HG02970 (cell line): ENCODE measurements around the gene DOCK4.

Source experiments
- ATAC-seq: cut with Tn5 transposase; IDR thresholded peaks from one replicate; pipeline ENCODE4 v1.9.1; 2021; ENCODE audit warnings: mild to moderate bottlenecking, moderate library complexity, moderate number of reproducible peaks; ENCODE audit not compliant: unreplicated experiment, low FRiP score

Gene DOCK4

DNA sequence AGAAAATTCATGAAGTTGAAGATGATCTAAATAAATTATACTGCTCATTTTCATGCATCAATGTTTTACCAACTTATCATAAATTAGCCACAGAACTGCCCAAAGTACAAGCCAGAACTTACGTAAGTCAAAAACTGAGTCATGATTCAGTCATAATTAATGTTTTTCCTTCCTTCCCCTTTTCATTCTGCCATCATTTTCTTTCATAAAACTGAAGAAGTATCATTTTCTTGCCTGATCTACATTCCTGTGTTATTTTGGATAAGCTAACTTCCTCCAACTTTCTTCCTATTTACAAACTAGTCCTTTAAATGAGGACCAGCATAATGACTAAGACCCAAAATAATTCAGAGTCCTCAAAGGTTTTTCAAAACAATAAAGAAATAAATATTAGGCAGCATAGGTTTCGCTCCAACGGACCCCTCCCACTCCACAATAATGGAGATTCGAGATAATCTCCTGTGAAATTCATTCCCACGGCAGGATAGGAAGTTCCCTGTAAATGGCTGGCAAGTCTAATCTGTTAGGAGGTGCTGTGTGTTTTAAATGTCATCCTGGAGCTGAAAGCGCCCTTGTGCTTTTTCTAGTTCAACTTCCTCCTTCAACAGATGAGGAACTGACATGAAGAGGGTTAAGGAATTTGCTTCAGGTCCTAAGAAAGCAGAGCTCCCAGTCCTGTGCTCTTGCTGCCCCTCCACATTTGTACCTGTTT, 218.9 kb downstream of the DOCK4 start:
- ATAC-seq, result no peak

DNA sequence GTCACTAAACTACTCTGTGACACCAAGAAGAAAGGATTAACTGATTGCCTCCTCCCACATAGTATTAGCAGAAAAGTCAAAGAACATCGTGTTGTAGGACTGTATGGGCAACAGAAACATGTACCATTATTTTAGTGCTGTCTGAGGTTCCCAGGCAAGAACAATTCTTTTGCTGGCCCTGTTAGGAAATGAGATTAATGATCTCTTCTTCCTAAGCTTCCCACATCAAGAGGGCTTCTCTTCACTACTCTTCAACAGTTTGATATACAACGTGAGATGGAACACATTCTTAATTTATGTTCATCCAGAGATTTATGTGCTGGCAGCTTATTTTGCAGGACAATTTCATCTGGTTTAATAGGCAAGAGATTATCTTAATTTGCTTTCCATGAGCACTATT, 219.6 kb downstream of the DOCK4 start:
- ATAC-seq, result no peak

DNA sequence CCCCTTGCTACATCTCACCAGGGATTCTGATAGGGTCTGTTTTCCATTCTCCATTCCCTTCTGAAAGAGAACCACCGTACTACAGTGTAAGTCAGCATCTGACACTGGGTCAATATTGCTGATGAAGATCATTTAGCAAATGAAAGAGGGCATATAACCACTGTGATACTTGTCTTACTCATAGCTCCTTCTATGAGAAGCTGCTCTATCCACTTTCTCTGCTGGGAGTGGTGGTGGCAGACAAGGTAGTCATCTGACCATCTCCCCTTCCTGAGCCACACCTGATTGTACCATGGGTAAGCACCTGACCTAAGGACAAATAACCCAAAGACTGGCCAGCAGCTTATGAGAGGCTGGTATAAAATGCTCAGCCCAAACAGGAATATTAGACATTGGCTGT, 220.4 kb downstream of the DOCK4 start:
- no peak for ATAC-seq

DNA sequence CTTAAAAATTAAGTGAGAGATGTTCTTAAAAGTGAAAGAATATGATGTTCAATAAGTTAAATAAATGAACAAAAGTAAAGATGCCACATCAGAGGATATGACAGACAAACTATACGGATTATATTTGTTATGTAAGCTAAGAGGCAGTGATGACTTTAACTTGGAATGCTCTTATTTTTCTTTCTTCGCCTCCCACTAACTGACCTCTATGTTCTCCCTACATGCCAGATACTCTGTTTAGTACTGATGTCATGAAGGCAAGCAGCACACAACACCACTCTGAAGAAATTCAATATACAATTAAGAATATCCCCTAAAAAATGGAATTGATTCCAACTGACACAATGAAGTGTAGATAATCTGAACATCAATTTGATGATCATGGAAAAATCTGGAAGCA, 223.4 kb downstream of the DOCK4 start:
- ATAC-seq, result no peak

DNA sequence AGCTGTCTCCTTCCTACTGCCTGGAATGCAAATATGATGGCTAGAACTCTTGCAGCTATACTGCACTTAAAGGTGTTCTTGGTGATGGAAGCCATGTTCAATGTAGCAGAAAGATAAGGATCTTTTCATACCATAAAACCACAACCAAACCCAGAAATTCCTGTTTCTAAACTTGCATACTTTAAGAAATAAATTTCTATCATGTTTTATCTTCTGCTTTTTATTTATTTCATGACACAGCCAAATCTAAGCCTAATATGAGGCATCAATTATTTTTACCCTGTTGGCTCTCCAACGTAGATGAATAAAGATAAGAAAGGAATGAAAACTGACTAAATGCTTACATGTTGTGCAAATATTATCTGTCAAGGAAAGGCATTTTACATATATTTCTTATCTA, 224.1 kb downstream of the DOCK4 start:
- ATAC-seq, result no peak

DNA sequence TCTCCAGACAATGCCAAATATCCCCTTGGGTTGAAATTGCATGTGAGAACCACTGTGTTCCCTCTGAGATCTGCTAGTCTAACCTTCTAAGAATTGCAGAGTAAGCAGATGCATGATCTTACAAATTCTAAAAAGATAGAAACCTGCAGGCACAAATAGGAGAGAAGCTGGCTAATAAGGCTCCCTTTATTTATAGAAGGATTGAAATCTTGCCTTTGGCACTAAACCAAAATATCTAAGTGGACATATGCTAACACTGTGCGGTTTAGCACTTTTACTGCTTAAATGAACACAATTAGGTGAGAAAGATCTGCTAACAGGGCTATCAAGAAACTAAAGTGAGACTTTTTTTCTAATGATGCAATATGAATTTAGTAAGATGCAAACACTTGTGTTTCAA, 225.5 kb downstream of the DOCK4 start:
- no peak for ATAC-seq

DNA sequence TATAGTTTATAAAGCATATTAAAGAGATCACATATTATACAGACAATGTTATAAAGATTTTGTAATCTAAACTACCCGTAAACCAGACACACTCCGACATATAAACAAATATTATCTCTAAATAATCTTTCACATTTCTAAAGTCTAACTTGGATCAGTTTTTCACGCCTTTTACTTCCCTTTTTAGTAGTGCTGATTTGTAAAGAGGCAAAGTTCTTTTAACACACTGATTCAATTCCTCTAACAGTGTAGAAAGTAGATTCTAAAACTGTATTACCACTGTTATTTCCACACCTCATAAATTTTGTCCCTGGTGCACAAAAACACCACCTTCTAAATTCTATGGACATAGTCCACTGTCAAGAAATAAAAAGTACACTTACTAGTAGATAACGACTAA, 230.9 kb downstream of the DOCK4 start:
- ATAC-seq, result no peak

DNA sequence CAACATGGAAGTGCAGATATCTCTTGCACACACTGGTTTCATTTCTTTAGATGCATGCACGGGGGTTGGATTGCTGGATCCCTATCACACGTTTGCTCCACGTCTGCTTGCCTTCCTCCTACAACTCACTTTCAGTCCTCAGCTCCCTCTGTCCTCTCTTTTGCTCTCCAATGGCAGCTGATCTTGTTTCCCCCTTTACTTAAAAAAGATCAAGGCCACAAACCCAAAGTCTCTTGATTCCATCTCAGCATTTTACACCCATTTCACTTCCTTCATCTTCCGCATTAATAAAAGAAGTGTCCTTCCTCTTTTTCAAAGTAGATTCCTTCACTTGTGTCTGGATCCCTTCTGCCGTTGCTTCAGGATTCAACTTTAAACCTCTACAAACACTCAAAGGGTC, 245.2 kb downstream of the DOCK4 start:
- ATAC-seq, result no peak

DNA sequence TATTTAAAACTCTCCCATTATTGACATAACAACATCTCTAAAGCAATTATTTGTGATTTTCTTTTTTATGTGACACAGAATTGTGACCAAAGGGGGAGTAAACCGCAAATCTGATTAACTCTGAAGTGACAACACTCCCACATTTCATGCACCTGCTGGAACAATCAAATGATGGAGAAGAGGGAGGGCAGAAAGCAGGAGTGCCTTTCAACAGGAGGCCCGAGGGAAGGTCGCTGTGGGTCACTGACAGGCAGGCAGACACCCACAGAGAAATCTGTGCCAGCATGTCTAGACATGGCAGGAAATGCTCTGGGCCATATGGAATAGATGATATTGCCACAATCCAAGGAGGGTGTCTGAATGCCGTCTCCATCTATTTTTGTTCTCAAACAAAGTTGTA, 247.3 kb downstream of the DOCK4 start:
- ATAC-seq, result no peak

DNA sequence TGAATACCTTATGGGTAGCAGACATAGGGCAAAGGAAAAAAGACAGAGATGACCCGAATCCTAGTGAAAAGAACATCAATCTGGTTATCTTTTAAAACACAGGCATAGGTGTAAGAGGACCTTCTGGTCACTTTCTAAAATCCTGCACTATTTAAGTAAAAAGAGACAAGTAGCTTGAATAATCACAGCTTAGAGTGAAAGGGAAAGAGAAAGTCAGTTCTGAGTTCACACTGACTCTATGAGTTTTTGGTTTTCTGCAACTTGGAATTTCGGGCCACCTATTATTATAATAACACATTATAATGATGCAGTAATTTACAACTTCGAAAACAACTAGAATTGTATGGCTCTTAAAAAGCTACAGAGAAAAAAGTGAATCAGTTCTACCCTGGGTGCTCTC, 247.8 kb downstream of the DOCK4 start:
- ATAC-seq, result no peak

DNA sequence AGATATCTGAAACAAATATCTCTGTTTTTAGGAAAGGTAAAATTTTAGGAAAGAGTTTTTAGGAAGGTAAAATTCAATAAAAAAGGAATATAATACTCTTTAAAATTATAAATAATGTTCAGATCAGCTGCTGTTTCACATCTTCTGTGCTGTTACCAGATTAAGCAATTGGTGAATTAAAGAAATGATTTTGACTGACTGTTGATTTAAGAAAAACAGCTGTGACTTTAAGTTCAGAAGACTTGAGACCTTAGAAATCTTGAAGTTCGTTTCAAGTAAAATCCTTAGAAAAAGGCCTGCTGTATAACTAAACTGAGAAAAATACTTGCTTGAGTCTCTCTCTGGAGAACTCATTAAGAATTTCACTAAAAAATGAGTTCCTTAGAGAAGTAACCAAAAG, 250.6 kb downstream of the DOCK4 start:
- no peak for ATAC-seq

DNA sequence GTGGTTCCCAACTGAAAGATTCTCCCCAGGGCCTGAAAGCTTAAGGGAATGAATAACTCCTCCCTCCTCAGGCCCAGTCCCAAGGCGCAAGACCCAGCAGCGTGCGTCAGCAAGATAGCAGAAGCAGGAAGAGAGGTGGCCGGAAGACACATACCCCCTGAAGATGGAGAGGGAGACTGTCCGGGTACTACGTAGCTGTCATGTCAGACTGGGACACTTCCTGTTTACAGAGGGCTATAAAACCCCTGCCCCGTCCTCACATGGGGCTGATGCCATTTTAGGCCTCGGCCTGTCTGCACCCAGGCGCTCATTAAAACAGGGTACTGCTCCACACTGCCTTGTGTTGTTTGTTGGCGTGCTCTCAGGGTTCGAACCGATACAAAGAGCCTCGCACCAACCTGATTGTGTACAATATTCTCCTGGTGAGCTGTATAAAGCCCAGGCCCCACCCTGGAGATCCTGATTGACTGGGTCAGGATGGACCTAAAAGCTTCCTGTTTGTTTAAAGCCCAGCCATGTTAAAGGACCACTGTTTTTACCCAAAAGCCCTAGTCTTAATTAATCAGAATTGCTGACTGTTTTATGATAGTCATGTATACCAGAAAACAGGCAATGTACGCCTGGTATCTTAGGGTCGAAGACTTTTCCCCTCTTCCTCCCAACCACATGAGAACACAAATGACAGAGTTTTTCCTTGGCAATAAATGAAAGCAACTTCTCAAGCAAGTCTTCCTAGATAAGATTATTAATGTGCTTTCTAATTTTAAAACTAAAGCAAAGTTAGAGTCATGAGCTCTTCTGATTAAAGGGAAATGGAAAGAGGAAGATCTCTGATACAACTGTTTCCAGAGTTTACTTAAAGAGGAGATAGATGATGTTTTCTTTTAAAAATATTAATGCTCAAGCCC, 251.5 kb downstream of the DOCK4 start:
- no peak for ATAC-seq

DNA sequence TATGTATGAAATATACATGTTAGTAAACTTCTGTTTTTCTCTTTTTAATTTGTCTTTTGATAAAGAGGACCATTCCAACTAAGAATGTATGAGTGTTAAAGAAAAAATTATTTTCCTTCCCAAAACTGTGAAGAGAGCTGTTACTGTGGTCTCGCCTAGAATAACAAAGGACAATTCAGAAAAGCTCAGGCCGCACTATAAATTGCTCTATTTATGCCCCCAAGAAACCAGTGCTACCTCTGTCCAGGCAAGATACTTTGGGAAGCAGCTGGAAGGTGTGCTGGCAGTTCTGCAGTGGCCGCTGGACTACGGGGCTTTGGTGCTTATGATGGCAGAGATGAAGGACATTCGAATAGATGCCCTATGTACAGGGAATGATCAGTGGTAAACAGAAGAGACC, 252.1 kb downstream of the DOCK4 start:
- ATAC-seq, result no peak

DNA sequence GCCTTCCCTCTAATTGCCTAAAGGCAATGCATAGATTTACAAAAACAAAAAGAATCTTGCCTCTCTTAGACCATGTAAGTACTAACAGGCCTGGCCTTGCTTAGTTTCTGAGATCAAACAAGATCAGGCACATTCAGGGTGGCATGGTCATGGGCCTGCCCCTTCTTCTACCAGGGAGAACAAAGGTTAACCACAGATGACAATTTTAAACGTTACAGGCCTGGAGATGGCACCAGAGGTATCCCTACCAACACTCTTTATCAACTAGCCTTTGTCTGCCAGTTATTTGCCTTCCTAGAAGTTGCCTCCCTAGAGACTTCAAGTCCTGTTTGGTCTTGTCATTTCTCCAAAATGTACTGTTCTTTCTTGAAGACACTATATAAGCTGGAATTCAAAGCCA, 252.6 kb downstream of the DOCK4 start:
- no peak for ATAC-seq

DNA sequence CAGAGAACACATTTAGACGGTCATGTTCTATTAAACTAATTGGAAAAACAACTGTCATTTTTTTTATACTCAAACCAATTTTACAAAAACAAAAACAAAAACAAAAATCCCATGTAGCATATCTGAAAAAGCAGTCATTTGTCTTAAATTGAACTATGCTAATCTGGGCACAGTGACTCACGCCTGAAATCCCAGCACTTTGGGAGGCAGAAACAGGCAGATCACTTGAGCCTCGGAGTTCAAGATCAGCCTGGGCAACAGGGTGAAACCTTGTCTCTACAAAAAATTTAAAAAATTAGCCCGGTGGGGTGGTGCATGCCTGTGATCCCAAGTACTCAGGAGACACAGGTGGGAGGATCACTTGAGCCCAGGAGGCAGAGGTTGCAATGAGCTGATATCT, 253.4 kb downstream of the DOCK4 start:
- no peak for ATAC-seq

DNA sequence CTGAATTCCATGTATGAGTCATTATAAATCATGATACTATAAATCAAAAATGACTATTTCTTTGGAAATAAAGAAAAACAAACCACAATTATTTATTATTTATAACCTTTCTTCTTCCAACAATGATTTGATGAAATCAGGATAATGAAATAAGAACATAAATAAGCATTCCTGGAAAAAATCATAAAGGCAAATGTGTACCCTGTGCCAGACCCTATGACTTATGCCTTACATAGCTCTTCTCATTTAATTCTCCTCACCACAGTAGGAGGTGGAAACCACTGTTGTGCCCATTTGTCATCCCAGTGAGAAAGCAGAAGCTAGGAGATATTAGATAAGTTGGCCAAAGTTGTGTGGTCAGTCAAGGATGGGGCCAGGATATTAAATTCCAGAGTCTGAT, 255.1 kb downstream of the DOCK4 start:
- no peak for ATAC-seq

DNA sequence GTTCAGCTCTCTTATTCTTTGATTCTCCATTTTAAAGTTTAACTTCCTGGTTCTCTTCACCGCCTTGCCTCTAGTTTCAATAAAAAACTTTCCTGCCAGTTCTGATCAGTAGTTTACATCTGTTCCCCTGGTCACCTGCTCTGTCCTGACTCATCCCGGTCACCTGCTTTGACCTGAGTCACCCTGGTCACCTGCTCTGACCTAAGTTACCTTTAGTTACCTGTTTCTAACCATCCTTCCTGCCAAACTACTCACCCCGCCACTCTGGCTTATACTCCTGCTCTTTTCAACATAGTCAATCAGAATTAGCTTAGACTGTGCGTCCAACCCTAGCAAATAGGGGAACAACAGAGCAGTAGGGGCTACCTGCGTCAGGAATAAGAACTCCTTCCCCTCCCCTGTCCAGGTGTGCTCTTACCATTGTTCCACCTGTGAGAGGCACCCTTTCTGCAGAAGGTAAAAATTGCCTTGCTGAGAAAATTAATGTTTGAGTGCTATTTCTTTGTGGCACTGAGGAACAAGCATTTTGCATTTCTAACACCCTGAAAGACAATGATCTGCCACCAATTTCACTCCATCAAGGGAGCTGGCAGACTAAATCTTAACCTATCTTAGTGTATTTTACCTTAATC, 263.6 kb downstream of the DOCK4 start:
- no peak for ATAC-seq

DNA sequence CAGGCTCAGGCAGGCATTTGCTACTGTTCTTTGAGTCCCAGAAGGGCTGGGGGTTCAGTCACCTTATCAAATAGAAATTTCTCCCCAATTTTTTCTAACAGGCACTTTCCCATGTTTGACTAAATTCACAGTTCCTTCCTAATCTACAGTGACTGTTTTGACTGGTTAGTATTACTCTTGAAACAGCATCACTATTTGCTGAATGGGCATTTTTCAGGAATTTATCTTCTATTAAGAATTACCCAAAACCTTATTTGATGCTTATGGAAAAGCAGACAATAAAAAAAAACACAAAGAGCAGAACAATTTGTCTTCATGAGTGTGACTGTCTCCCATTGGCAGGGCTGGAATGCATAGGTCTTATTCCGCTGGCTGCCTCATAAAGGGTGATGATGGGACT, 269.0 kb downstream of the DOCK4 start:
- ATAC-seq, result no peak

DNA sequence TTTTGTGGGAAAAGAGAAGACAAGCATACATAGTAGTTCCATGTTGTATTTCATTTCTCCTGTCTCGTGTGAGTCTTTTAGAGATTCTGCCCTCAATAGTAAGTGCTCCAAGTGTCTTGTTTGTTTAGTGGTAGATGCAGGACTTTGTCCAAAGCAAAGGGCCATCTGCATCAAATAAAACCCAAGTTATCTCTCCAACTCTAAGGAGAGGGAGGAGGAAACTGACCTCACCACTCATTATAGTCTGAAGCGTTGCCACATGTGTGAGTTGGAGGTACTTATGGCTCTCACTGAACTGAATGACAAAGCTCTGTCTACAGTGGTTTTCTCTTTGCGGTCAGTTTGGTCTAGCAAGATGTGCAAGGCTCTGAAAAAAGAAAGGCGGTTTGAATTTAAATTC, 272.6 kb downstream of the DOCK4 start:
- no peak for ATAC-seq

DNA sequence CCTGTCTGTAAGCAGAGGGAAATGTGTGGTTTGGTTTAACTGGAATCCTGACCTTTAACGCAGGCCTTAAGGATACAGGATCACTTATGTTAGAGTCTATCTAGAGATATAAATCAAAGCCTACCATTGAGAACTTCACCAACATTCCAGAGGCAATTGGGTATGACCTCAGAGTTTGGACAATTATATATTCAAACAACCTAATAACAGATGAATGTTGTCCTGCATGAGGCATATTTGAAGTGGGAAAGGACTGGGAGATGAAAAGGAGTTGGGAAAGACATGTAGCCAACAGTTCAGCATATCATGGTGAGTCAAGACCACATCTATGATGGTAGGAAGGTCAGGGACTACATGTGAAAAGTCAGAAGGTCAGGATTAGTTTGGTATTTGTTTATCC, 274.2 kb downstream of the DOCK4 start:
- no peak for ATAC-seq

DNA sequence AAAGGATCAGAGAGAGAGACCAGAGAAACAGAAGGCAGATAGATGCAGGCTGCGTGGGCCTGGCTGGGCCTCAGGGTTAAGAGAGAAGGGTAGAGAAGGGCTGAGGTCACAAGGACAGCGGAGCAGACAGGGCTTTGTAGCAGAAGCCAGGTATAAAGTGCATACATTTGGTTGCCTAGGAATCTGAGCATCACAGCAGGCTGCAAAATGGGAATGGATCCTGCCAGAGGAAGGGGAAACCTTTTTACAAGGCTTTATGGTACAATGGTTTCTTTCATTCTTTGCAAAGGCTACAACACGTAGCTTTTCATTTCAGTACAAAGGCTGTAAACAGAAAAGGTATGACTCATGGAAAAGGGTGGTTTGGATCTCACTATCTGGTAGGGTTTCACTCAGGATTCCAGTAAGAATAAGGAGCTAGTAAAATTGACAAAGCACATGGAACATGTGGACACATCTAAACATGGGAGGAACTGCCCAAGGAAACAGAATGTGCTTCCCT, 275.1 kb downstream of the DOCK4 start:
- ATAC-seq, result no peak
